ENCODE data around the gene SF3B6. TPM values are rescaled to one million over a fixed set of nuclear protein-coding genes. Genes with fewer than 3 reads are reported as not detected.
A peak's percentile ranks its signal among the peaks of the same experiment; 100 is the strongest.

SF3B6 gene
- total RNA-seq, 4 donors from 2014 or later, result 91.3 to 150 (median 125) TPM

- TF ChIP-seq POLR2A (IDR thresholded peaks at IDR 0.05), result no peak
- TF ChIP-seq CTCF (IDR thresholded peaks at IDR 0.05), result no peak
- H3K27ac ChIP-seq, result no peak overlapping the region
- 74 to 83% methylated on average over 8 of the region's 8 CpGs for WGBS, 2 donors
These were observed 24.3 kb downstream of the SF3B6 start for GRCh38 chr2:24051833-24052232.

GRCh38 chr2:24050041-24050979 is 25.8 kb downstream of the SF3B6 start:
- no peaks in the 10 kb centered on the region for H3K9me3 ChIP-seq
- H3K27ac ChIP-seq, result peak overlapping the region; percentile 59 to 79 (median 68)
- intact Hi-C loops (cut with DNase I), result no loop called here
- peaks cover 8 to 48% (median 11%) of the 10 kb centered on the region in 3 donors for H3K4me1 ChIP-seq
- H3K27me3 ChIP-seq, result no peaks in the 10 kb centered on the region
- no peak for DNase-seq
- no peak for TF ChIP-seq CTCF (IDR thresholded peaks at IDR 0.05)
- TF ChIP-seq POLR2A (IDR thresholded peaks at IDR 0.05), result no peak
- peak overlapping the region; percentile 69 to 83 (median 75) for H3K4me3 ChIP-seq
- H3K36me3 ChIP-seq, result no peaks in the 10 kb centered on the region
- WGBS, 2 donors, result 7 to 35% methylated on average over 9 to 24 of the region's 47 CpGs

More at GRCh38 chr2:24051833-24052232, 24.3 kb downstream of the SF3B6 start:
- no peak for DNase-seq
- no peaks in the 10 kb centered on the region for H3K36me3 ChIP-seq
- H3K9me3 ChIP-seq, result no peaks in the 10 kb centered on the region
- no peaks in the 10 kb centered on the region for H3K27me3 ChIP-seq
- peaks cover under 1 to 32% (median 11%) of the 10 kb centered on the region in 3 donors for H3K4me1 ChIP-seq
- intact Hi-C loops (cut with DNase I), result no loop called here
- no peak overlapping the region for H3K4me3 ChIP-seq

- no peak for DNase-seq
- H3K4me1 ChIP-seq, result peaks cover 8 to 52% (median 11%) of the 10 kb centered on the region in 3 donors
- H3K27me3 ChIP-seq, result no peaks in the 10 kb centered on the region
- intact Hi-C loops (cut with DNase I), result no loop called here
- 0% methylated on average over 10 to 16 of the region's 52 CpGs for WGBS, 2 donors
- TF ChIP-seq CTCF (IDR thresholded peaks at IDR 0.05), result no peak
- TF ChIP-seq POLR2A (IDR thresholded peaks at IDR 0.05), result peak in 1 of 4 donors; percentile 45
- peak within 1 kb of the TSS; percentile 69 to 83 (median 75) for H3K4me3 ChIP-seq
- peak within 1 kb of the TSS; percentile 59 to 79 (median 68) for H3K27ac ChIP-seq
- no peaks in the 10 kb centered on the region for H3K36me3 ChIP-seq
- H3K9me3 ChIP-seq, result no peaks in the 10 kb centered on the region
These were observed 26.6 kb downstream of the SF3B6 start, which contains the start of gene FKBP1B for GRCh38 chr2:24049485-24050021. TSS of gene FKBP1B (plus strand) at chr2:24049741. CDS start at chr2:24049850, 109 bp downstream.

GRCh38 chr2:24048769-24049484 is 27.2 kb downstream of the SF3B6 start:
- Histone ChIP-seq H3K4me3 (peak overlapping the region; percentile 69 to 83 (median 75)), H3K4me1 (peaks cover 8 to 52% (median 11%) of the 10 kb centered on the region in 3 donors), H3K9me3 (no peaks in the 10 kb centered on the region), H3K36me3 (no peaks in the 10 kb centered on the region), H3K27me3 (no peaks in the 10 kb centered on the region), H3K27ac (peak overlapping the region in 1 of 4 donors; percentile 66)
- intact Hi-C loops (cut with DNase I), result no loop called here
- WGBS, 2 donors, result 13 to 31% methylated on average over 22 to 23 of the region's 23 CpGs
- TF ChIP-seq CTCF (IDR thresholded peaks at IDR 0.05), result no peak
- no peak for TF ChIP-seq POLR2A (IDR thresholded peaks at IDR 0.05)
- DNase-seq, result no peak
